Kidney tubule cell (primary cell): ENCODE results near the gene FAM53B.

ENCODE experiments used
- DNase-seq: peaks from one replicate; pipeline ENCODE4 v3.0.0-alpha.2; 2018; ENCODE audit warnings: low spot score

The FAM53B gene

DNA sequence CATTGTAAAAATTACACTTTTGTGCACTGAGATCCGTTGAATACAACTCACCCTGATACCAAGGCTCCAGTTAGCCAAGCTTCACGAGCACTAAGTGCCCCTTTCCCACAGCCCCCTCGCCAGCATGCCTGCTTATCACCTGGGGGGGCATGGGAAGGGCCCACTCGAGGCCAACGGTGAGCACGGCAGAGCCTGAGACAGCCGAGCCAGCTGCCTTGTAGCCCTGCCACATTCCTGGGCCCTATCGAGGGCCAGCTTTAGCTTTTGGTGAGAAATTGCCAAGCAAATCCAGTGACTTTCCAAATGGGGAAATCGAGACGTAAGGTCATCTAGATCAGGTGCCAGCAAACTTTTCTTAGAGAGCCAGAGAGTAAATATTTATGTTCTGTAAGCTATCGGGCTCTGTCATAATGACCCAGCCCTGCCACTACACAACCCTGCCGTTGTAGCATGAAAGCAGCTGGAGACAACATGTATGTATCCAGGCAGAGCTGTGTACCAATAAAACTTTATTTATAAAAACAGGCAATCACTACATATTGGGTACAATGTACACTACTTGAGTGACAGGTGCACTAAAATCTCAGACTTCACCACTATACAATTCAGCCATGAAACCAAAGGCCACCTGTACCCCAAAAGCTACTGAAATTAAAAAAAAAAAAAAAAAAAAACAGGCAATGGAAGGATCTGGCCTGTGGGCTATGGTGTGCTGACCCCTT lies 83.6 kb downstream of the FAM53B start:
- no peak for DNase-seq

DNA sequence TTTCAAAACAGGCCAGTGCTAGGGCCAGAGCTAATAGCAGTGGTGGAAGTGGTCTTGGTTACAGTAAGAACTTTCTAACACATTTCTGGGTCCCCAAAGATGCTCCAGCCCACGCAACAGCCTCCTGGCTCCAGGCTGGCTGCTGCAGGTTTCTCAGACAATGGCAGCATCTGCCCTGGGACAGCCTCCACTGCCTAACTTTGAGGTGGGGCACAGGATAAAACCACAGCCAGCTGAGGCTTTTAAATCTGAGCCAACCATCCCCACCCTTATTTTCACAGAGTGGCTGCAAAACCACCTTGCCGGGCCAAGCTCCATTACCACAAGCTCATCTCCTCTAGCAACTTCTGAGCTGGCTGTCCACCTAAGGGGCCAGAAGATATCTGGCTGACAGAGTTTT lies 84.8 kb downstream of the FAM53B start:
- no peak for DNase-seq

DNA sequence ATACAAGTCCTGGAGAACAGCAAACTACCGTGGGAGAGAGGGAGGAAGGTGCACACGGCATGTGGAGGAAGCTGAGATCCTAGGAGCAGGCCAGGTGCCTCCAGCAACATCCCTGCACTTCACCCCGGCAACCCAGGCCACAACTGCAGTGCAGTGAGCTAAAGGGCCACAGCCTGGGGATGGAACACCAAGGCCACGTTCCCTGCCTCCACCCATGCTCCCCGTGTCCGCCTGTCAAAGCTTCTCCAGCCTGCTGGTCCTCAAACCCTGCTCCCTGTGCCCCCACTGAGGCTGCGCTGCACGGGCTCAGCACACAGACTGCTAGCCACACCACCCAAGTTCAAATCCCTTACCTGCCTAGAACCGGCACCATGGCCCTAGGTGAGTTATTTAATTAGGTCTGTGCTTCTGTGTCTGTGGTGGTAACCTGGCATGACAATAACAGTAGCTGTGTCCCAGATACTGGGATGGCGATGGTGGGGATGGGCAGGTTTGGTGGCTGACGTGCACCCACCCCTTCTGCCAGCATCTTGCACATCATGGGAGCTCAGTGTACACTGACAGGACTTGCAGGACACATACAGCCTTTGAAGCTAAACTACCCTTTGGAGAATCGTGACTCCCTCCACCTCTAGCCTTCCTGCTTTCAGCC lies 85.5 kb downstream of the FAM53B start:
- DNase-seq = no peak

DNA sequence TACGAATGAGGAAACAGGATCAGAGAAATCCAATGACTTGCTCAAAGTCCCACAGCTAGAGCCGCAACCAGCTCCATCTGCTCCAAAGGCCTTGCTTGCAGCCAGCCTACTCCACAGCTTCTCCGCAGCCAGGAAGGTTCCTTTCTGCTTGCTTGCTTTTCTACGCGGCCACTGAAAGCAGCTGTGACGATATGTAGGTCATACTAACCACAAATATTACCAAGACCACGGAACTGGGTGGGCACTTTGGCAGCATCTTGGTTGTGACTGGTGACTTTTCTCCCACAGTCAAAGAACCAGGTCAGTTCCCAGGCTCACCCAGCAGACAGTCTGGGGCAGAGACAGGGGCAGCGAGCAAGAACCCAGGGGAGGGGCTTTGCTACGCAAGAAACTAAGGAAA lies 86.4 kb downstream of the FAM53B start:
- DNase-seq = no peak

DNA sequence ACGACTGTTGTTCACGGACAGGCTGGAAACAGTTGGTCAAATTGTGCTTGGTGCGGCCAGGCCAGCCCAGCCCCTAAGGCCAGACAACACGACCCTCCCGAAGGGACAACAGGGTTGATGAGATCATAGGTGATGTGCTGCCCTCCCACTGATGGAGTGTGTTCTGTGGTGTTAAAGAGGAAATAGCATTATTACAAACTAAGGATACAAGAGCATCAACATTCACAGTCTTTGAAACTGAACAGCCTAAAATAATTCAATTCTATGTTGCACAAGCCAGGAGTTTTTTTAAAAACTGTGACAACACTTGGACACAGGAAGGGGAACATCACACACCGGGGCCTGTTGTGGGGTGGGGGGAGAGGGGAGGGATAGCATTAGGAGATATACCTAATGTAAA lies 87.6 kb downstream of the FAM53B start:
- DNase-seq = no peak

DNA sequence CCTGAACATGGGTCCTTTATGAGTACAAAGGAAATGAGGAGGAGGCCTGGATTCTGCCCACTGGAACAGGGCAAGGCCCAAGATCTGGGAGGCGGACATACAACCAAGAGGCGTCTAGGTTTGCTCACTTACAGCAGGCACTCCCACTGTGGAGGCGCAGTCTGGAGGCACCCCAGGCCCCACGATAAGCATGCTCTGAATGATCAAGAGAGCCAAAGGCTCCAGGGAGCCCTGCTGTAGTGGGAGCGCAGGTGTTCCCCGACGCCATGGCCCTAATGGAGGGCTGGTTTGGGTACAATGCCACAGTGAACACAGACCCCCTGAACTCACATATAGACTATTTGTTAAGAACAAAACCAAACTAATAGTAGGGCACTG lies 88.1 kb downstream of the FAM53B start:
- no peak for DNase-seq

DNA sequence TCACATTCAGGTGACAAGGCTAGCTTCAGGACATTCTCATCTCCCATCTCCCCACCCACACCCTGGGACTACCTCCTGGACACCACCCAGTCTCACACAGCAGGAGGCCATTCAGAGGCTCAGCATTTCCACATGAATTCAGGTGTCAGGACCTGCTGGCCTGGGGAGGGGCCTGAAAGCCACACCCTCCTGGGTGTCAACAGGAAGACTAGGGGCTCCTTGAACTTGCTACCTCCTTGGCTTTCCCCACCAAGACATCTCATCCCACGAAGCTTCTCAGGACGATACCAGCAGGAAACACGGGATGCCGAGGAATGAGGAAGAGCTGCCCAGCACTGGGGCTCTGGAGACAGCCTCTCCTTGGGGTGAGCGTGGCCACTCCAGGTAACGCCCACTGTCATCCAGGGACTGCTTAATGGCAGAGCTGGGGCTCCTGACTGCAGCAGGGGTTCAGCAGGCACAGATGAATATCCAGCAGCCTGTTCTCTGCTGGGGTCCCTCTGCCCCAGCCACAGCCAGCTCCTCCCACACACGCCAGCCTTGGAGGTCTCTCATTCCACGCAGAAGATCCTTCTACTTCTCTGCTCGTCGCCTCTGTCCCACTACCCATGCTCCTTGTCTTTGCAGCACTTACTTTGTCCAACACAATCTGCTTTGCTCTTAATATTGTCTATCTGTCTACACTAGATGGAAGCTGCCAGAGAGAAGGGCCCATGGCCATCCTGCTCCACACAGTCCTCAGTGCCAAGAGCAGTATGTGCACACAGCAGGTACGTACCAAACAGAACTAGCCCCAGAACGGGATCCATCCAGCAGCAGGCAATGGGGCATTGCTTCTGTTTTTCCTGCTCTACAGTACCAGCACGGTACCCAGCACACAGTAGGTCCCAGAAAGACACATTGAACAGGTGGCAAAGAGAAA lies 88.7 kb downstream of the FAM53B start:
- DNase-seq = no peak

DNA sequence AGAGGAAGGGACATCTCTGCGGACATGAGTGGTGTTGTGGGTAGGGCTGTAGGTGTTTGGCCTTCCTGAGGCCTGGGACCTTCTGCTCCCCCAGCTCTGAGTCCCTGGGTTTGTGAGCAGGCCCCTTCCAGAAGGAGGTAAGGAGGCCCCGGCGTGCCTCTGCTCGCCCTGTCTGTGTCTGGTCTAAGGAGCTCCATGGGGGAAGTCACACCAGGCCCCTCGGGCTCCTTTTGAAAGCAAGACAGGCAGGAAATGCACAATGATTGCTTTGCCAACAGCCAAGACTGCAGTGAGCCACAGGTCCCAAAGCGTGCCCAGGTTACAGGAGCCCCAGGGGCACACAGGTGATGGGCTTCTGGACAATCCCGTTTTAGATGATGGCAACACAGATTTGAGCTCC lies 89.5 kb downstream of the FAM53B start:
- DNase-seq = no peak

DNA sequence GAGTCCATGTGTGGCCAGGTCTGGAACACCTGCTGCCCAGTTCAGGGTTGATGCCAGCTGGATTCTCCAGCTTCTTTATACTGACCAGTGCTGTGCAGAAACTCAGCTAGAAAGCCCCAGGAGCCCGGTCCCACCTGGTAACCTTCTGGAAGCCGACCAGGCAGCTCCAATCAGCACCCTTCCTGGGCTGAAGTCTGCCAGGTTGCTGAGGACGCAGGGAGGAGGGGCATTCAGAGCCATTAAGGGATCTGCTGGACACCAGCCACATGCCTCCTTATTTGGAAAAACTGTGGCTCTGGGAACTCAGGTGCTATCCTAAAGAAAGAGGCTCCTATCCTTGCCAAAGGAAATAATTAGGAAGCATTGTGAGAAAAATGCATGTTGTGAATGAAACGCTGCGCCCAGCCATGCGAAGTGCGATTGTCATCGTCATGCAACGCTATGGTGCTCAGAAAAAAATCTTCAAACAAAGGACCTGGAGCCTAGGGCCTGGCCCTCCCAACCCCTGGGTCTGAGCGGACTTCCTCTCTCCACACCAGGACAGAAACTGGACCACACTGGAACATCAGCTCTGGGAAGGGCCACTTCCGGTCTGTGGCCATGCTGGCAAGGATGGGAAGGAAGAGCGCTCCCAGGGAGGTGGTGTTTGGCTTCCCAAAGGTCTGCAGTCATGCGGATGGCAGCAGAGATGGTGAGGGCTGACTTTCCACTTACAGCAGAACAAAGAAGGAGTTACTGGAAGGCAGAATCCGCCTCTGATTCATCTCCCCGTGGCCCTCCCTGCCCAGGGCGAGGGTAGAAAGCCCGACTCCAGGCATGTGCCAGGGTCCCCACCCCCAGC lies 90.1 kb downstream of the FAM53B start:
- DNase-seq = no peak

DNA sequence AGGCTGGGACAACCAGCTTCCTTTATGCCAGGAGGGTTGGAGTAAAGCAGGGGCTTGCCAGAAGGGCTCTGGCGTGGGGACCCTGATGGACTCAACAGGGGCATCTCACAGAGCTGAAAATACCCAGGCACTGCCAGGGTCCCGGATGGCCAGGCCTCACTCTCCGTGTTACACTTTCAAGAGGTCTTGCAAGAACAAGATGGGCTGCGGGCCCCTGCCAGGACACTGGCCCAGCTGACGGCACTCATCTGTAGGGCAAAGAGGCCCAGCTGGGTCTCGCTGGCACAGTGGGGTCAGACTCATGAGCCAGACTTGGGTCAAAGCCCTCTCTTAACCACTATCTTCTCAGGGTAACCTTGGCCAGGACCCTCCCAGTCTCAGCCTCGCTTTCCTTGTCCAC lies 90.9 kb downstream of the FAM53B start:
- no peak for DNase-seq

DNA sequence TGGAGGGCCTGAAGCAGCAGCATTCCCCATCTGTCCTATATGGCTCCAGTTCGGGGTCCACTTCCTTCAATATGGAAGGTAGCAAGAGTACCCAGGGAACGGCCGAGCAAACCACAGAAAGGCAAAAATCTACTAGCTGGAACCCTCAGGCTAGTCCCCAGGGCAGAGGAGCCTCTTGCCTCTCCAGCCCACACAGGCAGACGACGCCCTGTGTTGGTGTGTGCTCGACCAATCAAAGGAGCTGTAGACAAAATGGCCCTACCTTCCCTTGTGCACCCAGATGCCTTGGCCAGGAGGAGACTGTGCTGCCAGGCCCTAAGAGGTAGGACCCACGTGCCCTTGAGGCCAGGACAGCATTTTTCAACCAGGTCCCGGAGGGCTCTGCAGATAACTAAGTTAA lies 91.5 kb downstream of the FAM53B start:
- no peak for DNase-seq

DNA sequence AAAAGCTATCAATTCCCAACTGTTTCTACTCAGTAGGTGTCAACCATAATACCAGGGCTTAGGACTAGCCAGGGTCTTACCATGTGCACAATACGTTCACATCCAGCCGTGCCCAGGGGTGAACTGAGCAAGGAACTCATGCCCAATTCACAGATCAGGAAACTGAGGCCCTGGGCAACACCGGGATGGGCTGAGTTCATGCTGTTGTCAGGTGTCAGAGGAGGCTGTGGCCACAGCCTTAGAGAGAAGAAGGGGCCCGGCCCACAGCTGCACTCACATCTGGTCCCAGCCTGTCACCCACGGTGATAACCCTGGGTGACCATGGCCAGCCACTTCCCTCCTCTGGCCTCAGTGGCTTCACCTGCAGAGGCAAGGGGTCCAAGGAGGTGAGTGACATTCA lies 92.0 kb downstream of the FAM53B start:
- no peak for DNase-seq

DNA sequence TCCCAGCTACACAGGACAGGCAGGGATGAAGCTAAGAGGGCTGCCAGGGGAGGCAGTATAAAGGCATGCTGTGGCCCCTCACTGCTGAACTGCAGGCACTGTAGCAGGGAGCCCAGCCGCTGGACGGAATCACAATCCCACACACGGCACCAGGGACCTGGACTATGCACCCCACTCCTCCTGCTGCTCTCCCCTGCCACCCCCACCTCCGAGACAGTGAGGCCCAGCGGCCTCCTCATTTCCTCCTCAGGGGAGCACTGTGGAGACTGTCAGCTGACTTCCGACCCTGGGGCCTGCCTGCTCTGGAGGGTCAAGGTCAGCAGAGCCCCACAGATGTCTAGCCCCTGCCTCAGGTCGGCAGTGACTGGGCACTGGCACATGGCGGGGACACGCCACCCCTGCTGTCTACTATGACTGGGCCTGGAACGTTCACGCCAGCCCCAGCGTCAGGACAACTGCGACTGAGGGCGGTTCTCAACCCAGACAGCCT lies 92.7 kb downstream of the FAM53B start:
- DNase-seq = no peak

DNA sequence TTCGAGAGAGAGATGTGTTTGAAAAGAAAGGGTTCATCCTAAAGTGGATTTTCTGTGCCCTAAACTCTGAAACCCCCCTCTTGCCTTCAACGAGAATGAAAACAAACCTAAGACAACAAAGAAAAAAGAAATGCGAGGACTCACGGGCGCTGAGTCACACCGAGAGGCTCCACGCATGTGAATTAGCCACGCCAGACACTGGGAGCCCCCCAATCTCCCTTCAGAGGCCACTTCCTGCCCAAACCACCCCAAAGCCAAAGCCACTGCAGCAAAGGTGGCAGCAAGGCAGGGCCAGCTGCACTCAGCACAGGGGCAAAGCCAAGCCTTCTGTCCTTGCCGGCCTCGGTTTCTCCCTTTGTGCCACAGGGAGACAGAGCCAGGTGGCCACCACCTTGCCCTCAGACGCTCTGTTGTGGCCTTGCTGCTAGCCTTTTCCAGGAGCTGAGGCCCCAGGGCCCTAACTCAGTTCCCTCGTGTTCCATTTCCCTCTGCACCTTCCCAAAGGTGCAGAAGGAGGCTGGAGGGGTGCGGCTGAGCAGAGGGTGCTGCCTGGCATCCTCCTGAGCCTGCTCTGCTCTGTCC lies 93.3 kb downstream of the FAM53B start:
- DNase-seq = no peak

DNA sequence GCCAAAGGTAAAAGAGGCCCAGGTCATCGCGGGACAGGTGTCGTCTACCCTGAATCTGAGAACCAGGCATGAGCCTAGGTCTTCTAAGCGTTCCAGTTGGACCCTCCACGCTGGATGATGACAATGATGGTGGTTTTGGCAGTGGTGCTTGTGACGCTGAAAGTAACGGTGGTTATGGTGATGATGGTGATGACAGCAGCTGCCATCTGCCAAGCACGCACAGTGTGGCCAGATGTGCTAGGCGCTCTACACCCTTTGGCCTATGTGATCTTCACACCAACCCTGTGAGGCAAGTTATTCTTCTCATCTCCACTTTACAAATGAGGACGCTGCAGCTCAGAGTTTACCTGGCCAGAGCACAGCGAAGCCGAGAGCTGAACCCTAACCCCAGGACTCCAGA lies 93.9 kb downstream of the FAM53B start:
- DNase-seq = no peak

DNA sequence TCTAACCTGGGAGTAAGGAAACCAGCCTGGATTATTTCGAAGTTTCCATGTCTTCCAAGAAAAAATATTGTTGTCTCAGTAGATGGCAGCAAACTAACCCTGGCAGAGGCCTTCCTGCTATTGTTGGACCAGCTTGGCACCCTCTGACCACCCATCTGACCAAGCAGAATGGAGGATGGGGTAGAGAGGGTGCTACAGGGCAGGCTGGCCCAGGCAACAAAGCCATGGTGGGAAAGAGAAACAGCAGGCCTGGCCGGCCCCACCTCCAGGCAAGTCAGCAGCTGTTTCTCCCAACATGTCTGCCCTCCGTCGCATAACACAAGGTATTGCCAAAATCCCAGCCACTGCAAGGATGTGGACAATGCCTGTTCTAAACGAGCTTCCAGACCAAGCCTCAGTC lies 95.0 kb downstream of the FAM53B start:
- DNase-seq = no peak

DNA sequence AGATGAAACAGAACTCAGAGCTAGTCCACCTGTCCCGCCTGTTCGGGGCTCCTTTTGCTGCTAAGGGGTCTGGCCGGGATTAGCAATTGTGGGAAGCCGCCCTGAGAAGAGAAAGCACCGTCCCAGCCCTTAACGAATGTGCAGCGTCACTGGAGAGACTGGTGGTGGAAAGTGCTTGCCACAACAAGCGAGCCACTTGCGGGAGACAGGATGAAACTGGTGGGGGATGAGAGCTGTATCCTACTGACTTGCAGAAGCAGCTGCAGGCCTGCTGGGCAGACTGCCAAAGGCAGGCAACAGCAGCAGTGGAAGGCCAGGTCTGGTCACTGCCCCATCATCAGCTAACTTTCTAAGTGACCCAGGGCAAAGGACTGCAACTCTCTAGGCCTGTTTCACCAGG lies 95.4 kb downstream of the FAM53B start:
- peak; percentile 50 for DNase-seq

DNA sequence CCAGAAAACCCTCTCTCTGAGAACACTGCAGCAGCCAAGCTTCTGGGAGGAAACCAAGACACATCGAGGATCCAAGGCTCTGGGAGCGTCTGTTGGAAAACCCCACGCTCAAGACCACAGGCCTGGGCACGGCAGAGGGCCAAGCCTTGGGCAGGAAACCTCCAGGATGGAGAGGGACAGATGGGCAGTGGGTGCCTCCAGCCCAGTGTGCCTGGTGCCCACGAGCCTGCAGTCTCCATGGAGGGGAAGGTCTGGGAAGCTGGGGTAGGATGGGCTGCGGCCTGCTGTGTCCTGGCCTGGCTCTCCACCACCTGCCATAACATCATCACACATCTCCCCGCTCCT lies 96.1 kb downstream of the FAM53B start:
- DNase-seq = no peak

DNA sequence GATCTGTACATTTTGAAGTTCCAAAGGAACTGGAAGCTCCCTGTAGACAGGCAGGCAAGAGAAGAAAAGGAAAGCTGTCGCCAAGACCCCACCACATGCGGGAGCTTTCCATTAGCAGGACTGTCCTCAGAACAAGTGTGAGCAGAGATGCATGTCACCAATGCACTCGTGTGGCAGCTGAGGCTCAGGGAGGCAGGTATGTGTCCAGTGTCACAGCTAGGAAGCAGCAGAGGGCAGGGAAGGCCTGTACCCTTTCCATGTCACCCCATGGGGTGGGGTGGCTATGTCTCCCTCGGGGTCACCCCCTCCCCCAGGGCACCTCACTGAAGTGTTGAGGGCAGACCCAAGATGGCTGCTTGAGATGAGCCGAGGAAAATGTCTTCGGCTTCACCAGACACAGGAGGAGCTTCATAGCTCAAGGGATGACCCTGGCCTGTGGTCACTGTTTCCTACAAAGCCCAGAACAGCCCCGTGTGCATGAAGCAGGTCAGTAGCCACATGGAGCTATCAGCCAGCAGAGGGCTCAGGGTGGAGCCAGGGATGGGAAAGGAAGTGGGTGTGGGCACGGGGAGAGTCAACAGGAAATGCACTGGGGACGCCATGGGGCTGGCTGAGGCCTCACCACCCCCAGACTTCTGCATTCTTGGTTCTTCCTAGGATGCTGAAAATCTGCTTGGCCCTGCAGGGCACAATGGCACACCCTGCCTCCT lies 96.6 kb downstream of the FAM53B start:
- no peak for DNase-seq

DNA sequence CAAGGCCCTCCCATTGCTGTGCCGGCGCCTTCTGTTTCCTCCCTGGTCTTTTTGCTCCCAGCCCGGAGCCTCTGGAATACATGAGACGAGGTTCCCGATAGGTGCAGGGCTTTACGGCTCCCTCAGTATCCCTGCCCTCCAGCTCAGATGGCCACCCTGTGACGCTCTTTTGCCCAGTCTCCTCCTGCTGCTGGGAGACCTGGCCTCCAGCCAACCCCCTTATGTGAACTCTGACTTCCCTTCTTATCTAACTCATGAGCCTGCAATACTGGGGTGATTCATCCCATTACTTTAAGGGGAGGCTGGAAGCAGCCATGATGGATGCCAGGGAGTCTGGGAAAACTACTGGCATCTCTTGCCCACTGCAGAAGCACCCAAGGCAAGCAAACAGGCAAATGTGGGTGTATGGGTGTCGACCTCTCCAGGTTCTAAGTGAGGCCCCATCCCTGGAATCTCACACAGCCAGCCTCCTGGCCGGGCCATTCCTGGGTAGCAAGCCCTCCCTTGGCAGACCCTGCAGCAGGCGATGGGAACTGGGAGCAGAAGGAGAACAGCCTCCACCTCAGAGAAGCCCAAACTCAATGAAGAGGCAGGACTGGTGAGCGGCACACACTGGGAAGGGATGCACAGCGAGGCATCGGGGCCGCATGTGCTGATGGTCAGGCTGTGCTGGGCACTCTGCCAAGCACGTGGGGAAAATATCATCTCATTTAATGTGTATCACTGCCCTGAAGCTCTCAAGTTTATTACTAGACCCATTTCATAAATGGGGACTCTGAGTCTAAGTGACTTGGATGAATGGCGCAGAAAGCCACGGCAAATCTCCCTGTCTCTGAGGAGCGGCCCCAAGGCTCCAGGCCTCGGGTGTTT lies 97.5 kb downstream of the FAM53B start:
- DNase-seq = peak; percentile 57
